GM23338 (cell line): ENCODE data around the gene KDM6A. TPM values are rescaled to one million over a fixed set of nuclear protein-coding genes. Genes with fewer than 3 reads are reported as not detected.

Experiments
- ATAC-seq: fragments of 200-7000 bp; cut with Tn5 transposase; 3 replicates; pipeline ENCODE4 v1.9.1; 2020
- DNase-seq: peaks from one replicate; pipeline ENCODE4 v3.0.0-alpha.2; 2015; ENCODE audit warnings: low spot score
- H2AFZ ChIP-seq: fragments of 200-600 bp; sonication (generic); 2 replicates; pipeline ENCODE4 v1.8.0; 2016; ENCODE audit warnings: antibody characterized with exemption, mild to moderate bottlenecking, moderate library complexity
- H3F3A ChIP-seq: fragments of 200-600 bp; sonication (generic); replicated peaks from 2 replicates; pipeline ENCODE4 v1.8.0; 2017; ENCODE audit warnings: antibody characterized with exemption, mixed run types, low read depth
- H3K27ac ChIP-seq: fragments of 200-600 bp; sonication (generic); 2 replicates; pipeline ENCODE4 v1.6.1; 2016; ENCODE audit warnings: low read depth
- H3K27me3 ChIP-seq: fragments of 200-600 bp; sonication (generic); 2 replicates; pipeline ENCODE4 v1.8.0; 2016; ENCODE audit warnings: mild to moderate bottlenecking, mixed run types, moderate library complexity; ENCODE audit not compliant: insufficient read depth
- H3K36me3 ChIP-seq: fragments of 200-600 bp; sonication (generic); 2 replicates; pipeline ENCODE4 v1.8.0; 2016; ENCODE audit warnings: mild to moderate bottlenecking; ENCODE audit not compliant: insufficient read depth
- H3K4me1 ChIP-seq: fragments of 200-600 bp; sonication (generic); 2 replicates; pipeline ENCODE4 v1.8.0; 2016; ENCODE audit warnings: mild to moderate bottlenecking, moderate library complexity; ENCODE audit not compliant: insufficient read depth
- H3K4me2 ChIP-seq: fragments of 200-600 bp; sonication (generic); 2 replicates; pipeline ENCODE4 v1.7.1; 2017; ENCODE audit warnings: mixed run types
- H3K4me3 ChIP-seq: fragments of 200-600 bp; sonication (generic); 2 replicates; pipeline ENCODE4 v1.6.1; 2016; ENCODE audit warnings: mixed run types
- H3K79me2 ChIP-seq: fragments of 200-600 bp; sonication (generic); replicated peaks from 2 replicates; pipeline ENCODE4 v1.8.0; 2017; ENCODE audit warnings: mild to moderate bottlenecking; ENCODE audit not compliant: insufficient read depth
- H3K9me2 ChIP-seq: fragments of 200-600 bp; sonication (generic); 2 replicates; pipeline ENCODE4 v1.8.0; 2017; ENCODE audit not compliant: insufficient read depth
- H4K20me1 ChIP-seq: fragments of 200-600 bp; sonication (generic); replicated peaks from 2 replicates; pipeline ENCODE4 v1.8.0; 2017; ENCODE audit warnings: mild to moderate bottlenecking; ENCODE audit not compliant: insufficient read depth
- H3K27ac Mint-ChIP-seq: 2 replicates; pipeline ENCODE4 v1.8.0; 2020; ENCODE audit warnings: inconsistent platforms, mild to moderate bottlenecking, moderate library complexity, mixed read lengths
- H3K27me3 Mint-ChIP-seq: 3 replicates; pipeline ENCODE4 v1.8.0; 2022; ENCODE audit warnings: low read depth, mild to moderate bottlenecking, moderate library complexity, mixed read lengths, inconsistent platforms; ENCODE audit not compliant: insufficient read depth, poor library complexity
- H3K36me3 Mint-ChIP-seq: 3 replicates; pipeline ENCODE4 v1.8.0; 2021; ENCODE audit warnings: low read depth, mild to moderate bottlenecking, inconsistent platforms, moderate library complexity, mixed read lengths
- H3K4me1 Mint-ChIP-seq: 3 replicates; pipeline ENCODE4 v1.8.0; 2020; ENCODE audit warnings: mild to moderate bottlenecking, inconsistent platforms, mixed read lengths
- H3K4me3 Mint-ChIP-seq: 3 replicates; pipeline ENCODE4 v1.8.0; 2021; ENCODE audit warnings: moderate library complexity, mild to moderate bottlenecking, inconsistent platforms, mixed read lengths
- H3K9me3 Mint-ChIP-seq: 3 replicates; pipeline ENCODE4 v1.8.0; 2020; ENCODE audit warnings: moderate library complexity, mild to moderate bottlenecking, inconsistent platforms, mixed read lengths
- CREB1 ChIP-seq: fragments of 250-450 bp; sonication (Bioruptor Pico); IDR thresholded peaks from 2 replicates; pipeline ENCODE4 v1.5.0; 2020; ENCODE audit warnings: low read depth, mild to moderate bottlenecking, moderate library complexity
- CTCF ChIP-seq, 2 experiments: fragments of 200-600 bp in 1 of 2; sonication (generic) in 1 of 2; conservative IDR thresholded peaks; 2 replicates each; pipeline versions ENCODE4 v1.5.1 to v1.6.1; 2016 to 2017; ENCODE audit warnings: antibody characterized with exemption in 2 of 2, low read depth in 2 of 2, mild to moderate bottlenecking in 2 of 2, moderate library complexity in 1 of 2
- EZH2 ChIP-seq: fragments of 200-600 bp; sonication (generic); IDR thresholded peaks from one replicate; pipeline ENCODE4 v1.8.0; 2017; ENCODE audit warnings: antibody characterized with exemption, mild to moderate bottlenecking, low read depth; ENCODE audit not compliant: unreplicated experiment
- EZH2phosphoT487 ChIP-seq: fragments of 200-600 bp; sonication (generic); IDR thresholded peaks from one replicate; pipeline ENCODE4 v1.8.1; 2018; ENCODE audit warnings: antibody characterized with exemption; ENCODE audit not compliant: unreplicated experiment
- JUNB ChIP-seq: IDR thresholded peaks from one replicate; pipeline ENCODE4 v1.6.1; 2016; ENCODE audit warnings: antibody characterized with exemption; ENCODE audit not compliant: unreplicated experiment
- NANOG ChIP-seq: IDR thresholded peaks from 2 replicates; pipeline ENCODE4 v1.6.1; 2016; ENCODE audit warnings: antibody characterized with exemption, borderline replicate concordance
- POLR2AphosphoS5 ChIP-seq: IDR thresholded peaks from 2 replicates; pipeline ENCODE4 v1.6.1; 2016; ENCODE audit warnings: antibody characterized with exemption, low read depth
- STAT1 ChIP-seq: IDR thresholded peaks from one replicate; pipeline ENCODE4 v1.6.1; 2016; ENCODE audit warnings: antibody characterized with exemption; ENCODE audit not compliant: unreplicated experiment
- ZNF114 ChIP-seq: fragments of 250-450 bp; sonication (Bioruptor Pico); IDR thresholded peaks from 2 replicates; pipeline ENCODE4 v1.5.0; 2020; ENCODE audit warnings: mild to moderate bottlenecking, moderate library complexity
- ZNF331 ChIP-seq: fragments of 250-450 bp; sonication (Bioruptor Pico); IDR thresholded peaks from 2 replicates; pipeline ENCODE4 v1.5.0; 2020; ENCODE audit warnings: low read depth, mild to moderate bottlenecking, moderate library complexity
- polyA plus RNA-seq: library from polyadenylated mRNA; unstranded; fragments of >200 nt; fragmentation: Nextera tagmentation; extraction: Ambion mirVana; gene quantifications from 2 replicates; pipeline ENCODE4 v1.2.1, GENCODE V29; 2016
- total RNA-seq: library from RNA; depleted of rRNA; stranded (reverse); fragments of >200 nt; shearing (Covaris generic); gene quantifications from 2 replicates; pipeline ENCODE4 v1.2.3, GENCODE V29; 2014
- TF ChIP-seq, protein P1 (sequence below): fragments of 250-450 bp; sonication (Bioruptor Pico); IDR thresholded peaks from 2 replicates; pipeline ENCODE4 v1.5.0; 2020; ENCODE audit warnings: mild to moderate bottlenecking, moderate library complexity
- TF ChIP-seq, protein P2 (sequence below): IDR thresholded peaks from 2 replicates; pipeline ENCODE4 v1.6.1; 2016; ENCODE audit warnings: antibody characterized with exemption
- TF ChIP-seq, protein P3 (sequence below): IDR thresholded peaks from one replicate; pipeline ENCODE4 v1.6.1; 2018; ENCODE audit warnings: antibody characterized with exemption; ENCODE audit not compliant: unreplicated experiment

Gene KDM6A
- total and polyA plus RNA-seq, 2 experiments from 2014 or later = 22.8 to 102 TPM

DNA sequence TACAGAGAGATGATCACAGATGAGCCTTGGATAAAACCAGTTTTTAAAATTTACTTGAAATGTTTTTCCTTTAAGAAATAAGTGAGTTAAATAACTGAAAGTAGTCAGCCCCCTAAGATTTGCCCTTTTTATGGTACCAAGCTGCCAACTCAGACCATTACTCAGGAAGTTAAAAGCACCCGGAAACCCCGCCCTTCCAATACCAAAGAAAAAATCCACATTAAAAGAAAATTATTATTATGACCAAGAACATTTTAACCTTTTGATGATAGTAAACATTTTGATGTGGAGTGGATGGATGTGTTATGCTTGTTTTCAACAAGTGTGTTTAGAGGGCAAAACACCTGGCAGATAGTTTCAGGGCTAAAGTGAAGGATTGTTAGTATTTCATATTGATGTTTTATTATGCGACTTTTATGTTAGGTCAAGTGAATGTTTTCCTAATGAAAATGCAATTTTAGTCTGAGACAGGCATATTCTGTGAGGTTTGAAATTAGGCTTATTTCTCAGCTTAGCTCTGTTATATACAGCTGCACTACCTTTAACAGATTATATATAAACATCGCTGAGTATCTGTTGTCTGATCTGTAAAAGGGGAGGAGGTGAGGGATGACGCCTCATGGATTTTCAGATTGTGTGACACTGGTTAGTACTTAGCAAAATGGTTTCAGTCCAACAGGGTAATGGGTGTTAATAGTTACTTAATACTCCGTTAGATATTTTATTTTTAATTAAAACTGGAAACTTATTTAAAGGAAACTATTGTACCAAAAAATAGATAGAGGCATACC lies 89.0 kb downstream of the KDM6A start:
- peaks cover 57% of the 10 kb centered on the region for H3K36me3 Mint-ChIP-seq
- DNase-seq (no peak), ATAC-seq (no peak)
- Histone ChIP-seq H2AFZ (no peak overlapping the region), H3K9me2 (no peaks in the 10 kb centered on the region), H3F3A (no peaks in the 10 kb centered on the region), H3K36me3 (peaks cover 7% of the 10 kb centered on the region; the same call in 1 of the 2 replicates), H4K20me1 (peaks cover 35% of the 10 kb centered on the region), H3K79me2 (peaks cover 100% of the 10 kb centered on the region), H3K27ac (no peak overlapping the region), H3K4me3 (no peak overlapping the region), H3K4me1 (peaks cover 11% of the 10 kb centered on the region; the same call in 1 of the 2 replicates), H3K27me3 (no peaks in the 10 kb centered on the region), H3K4me2 (no peak overlapping the region)
- no peaks in the 10 kb centered on the region for H3K27me3 Mint-ChIP-seq
- peaks cover 6% of the 10 kb centered on the region; the same call in 2 of the 3 replicates for H3K4me1 Mint-ChIP-seq
- TF ChIP-seq, protein P1, sequence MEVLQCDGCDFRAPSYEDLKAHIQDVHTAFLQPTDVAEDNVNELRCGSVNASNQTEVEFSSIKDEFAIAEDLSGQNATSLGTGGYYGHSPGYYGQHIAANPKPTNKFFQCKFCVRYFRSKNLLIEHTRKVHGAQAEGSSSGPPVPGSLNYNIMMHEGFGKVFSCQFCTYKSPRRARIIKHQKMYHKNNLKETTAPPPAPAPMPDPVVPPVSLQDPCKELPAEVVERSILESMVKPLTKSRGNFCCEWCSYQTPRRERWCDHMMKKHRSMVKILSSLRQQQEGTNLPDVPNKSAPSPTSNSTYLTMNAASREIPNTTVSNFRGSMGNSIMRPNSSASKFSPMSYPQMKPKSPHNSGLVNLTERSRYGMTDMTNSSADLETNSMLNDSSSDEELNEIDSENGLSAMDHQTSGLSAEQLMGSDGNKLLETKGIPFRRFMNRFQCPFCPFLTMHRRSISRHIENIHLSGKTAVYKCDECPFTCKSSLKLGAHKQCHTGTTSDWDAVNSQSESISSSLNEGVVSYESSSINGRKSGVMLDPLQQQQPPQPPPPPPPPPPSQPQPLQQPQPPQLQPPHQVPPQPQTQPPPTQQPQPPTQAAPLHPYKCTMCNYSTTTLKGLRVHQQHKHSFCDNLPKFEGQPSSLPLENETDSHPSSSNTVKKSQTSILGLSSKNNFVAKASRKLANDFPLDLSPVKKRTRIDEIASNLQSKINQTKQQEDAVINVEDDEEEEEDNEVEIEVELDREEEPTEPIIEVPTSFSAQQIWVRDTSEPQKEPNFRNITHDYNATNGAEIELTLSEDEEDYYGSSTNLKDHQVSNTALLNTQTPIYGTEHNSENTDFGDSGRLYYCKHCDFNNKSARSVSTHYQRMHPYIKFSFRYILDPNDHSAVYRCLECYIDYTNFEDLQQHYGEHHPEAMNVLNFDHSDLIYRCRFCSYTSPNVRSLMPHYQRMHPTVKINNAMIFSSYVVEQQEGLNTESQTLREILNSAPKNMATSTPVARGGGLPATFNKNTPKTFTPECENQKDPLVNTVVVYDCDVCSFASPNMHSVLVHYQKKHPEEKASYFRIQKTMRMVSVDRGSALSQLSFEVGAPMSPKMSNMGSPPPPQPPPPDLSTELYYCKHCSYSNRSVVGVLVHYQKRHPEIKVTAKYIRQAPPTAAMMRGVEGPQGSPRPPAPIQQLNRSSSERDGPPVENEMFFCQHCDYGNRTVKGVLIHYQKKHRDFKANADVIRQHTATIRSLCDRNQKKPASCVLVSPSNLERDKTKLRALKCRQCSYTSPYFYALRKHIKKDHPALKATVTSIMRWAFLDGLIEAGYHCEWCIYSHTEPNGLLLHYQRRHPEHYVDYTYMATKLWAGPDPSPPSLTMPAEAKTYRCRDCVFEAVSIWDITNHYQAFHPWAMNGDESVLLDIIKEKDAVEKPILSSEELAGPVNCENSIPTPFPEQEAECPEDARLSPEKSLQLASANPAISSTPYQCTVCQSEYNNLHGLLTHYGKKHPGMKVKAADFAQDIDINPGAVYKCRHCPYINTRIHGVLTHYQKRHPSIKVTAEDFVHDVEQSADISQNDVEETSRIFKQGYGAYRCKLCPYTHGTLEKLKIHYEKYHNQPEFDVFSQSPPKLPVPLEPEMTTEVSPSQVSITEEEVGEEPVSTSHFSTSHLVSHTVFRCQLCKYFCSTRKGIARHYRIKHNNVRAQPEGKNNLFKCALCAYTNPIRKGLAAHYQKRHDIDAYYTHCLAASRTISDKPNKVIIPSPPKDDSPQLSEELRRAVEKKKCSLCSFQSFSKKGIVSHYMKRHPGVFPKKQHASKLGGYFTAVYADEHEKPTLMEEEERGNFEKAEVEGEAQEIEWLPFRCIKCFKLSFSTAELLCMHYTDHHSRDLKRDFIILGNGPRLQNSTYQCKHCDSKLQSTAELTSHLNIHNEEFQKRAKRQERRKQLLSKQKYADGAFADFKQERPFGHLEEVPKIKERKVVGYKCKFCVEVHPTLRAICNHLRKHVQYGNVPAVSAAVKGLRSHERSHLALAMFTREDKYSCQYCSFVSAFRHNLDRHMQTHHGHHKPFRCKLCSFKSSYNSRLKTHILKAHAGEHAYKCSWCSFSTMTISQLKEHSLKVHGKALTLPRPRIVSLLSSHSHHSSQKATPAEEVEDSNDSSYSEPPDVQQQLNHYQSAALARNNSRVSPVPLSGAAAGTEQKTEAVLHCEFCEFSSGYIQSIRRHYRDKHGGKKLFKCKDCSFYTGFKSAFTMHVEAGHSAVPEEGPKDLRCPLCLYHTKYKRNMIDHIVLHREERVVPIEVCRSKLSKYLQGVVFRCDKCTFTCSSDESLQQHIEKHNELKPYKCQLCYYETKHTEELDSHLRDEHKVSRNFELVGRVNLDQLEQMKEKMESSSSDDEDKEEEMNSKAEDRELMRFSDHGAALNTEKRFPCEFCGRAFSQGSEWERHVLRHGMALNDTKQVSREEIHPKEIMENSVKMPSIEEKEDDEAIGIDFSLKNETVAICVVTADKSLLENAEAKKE (CRISPR knock-in tag) = no peak
- TF ChIP-seq JUNB (no peak), EZH2 (no peak), EZH2phosphoT487 (no peak), ZNF114 (CRISPR knock-in tag) (no peak), STAT1 (no peak), NANOG (no peak), CREB1 (CRISPR knock-in tag) (no peak), POLR2AphosphoS5 (no peak), ZNF331 (CRISPR knock-in tag) (no peak), CTCF (conservative IDR thresholded peaks at IDR 0.05; ENCODE audit: low read depth in 2 of 2) (no peak)
- TF ChIP-seq, protein P2, sequence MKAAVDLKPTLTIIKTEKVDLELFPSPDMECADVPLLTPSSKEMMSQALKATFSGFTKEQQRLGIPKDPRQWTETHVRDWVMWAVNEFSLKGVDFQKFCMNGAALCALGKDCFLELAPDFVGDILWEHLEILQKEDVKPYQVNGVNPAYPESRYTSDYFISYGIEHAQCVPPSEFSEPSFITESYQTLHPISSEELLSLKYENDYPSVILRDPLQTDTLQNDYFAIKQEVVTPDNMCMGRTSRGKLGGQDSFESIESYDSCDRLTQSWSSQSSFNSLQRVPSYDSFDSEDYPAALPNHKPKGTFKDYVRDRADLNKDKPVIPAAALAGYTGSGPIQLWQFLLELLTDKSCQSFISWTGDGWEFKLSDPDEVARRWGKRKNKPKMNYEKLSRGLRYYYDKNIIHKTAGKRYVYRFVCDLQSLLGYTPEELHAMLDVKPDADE = no peak
- TF ChIP-seq, protein P3, sequence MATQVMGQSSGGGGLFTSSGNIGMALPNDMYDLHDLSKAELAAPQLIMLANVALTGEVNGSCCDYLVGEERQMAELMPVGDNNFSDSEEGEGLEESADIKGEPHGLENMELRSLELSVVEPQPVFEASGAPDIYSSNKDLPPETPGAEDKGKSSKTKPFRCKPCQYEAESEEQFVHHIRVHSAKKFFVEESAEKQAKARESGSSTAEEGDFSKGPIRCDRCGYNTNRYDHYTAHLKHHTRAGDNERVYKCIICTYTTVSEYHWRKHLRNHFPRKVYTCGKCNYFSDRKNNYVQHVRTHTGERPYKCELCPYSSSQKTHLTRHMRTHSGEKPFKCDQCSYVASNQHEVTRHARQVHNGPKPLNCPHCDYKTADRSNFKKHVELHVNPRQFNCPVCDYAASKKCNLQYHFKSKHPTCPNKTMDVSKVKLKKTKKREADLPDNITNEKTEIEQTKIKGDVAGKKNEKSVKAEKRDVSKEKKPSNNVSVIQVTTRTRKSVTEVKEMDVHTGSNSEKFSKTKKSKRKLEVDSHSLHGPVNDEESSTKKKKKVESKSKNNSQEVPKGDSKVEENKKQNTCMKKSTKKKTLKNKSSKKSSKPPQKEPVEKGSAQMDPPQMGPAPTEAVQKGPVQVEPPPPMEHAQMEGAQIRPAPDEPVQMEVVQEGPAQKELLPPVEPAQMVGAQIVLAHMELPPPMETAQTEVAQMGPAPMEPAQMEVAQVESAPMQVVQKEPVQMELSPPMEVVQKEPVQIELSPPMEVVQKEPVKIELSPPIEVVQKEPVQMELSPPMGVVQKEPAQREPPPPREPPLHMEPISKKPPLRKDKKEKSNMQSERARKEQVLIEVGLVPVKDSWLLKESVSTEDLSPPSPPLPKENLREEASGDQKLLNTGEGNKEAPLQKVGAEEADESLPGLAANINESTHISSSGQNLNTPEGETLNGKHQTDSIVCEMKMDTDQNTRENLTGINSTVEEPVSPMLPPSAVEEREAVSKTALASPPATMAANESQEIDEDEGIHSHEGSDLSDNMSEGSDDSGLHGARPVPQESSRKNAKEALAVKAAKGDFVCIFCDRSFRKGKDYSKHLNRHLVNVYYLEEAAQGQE = no peak
- no peak overlapping the region for H3K27ac Mint-ChIP-seq
- H3K4me3 Mint-ChIP-seq = no peak overlapping the region
- no peaks in the 10 kb centered on the region; the same call in 2 of the 3 replicates for H3K9me3 Mint-ChIP-seq
